ENCODE measurements around the gene TRABD2A.
A peak's percentile ranks its signal among the peaks of the same experiment; 100 is the strongest.
"Not testable (repeated sequence)": the region's sequence is repeated elsewhere in the genome, so short reads cannot be mapped to it uniquely, and the experiment has no call there.

The TRABD2A gene

DNA sequence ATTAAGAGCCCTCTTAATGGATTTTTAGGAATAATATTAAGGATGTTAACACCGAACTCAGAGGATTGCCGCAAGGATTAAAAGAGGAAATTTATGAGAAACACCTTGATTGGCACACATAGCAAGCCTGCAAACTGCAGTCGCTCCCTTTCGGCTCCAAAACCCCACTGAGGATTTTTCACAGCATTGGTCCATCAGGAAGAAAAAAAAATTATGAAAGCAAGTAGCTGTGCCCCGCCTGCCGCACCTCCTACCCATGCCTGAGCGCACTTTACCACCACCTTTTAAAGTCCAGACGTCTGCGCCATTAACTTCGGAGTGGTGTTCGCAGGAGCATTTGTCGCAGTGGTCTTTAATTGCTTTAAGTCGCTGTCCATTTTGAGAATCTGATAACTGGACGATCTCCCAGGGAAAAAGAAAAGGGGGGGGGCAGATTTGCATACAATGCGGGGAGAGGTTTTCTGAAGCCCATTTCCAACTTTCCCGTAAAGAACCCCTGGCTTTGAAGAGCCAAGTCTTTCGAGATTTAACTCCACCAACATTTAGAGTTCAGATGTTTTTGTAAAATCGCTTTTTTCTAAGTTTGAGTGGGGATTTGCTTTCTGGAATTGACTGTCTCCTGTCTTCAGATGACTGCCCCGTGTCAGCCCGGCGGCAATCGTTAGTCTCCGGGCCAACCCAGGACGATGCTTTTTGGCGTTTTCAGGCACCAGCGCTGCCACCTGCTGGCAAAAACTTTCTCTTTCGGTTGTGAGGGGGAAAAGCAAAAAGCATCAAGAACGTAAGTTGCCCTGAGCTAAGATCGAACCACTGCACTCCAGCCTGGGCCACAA is 913 bp upstream of the TRABD2A start:
- peak; percentile 70 to 87 (median 86) for DNase-seq (ENCODE audit: low read depth in 3 of 3)

DNA sequence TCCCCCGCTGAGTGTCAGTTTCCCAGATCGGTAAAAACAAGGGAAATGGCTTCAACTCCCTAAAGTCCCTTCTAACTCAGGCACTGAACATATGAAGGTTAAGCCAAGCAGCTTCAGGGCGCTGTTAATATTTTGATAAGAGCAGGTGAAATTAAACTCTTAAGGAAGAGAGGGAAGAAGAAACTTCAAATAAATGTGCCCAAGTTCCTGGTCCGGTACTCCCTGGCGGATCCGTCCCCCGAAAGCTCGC is 564 bp downstream of the TRABD2A start:
- DNase-seq (ENCODE audit: low read depth in 3 of 3): no peak

DNA sequence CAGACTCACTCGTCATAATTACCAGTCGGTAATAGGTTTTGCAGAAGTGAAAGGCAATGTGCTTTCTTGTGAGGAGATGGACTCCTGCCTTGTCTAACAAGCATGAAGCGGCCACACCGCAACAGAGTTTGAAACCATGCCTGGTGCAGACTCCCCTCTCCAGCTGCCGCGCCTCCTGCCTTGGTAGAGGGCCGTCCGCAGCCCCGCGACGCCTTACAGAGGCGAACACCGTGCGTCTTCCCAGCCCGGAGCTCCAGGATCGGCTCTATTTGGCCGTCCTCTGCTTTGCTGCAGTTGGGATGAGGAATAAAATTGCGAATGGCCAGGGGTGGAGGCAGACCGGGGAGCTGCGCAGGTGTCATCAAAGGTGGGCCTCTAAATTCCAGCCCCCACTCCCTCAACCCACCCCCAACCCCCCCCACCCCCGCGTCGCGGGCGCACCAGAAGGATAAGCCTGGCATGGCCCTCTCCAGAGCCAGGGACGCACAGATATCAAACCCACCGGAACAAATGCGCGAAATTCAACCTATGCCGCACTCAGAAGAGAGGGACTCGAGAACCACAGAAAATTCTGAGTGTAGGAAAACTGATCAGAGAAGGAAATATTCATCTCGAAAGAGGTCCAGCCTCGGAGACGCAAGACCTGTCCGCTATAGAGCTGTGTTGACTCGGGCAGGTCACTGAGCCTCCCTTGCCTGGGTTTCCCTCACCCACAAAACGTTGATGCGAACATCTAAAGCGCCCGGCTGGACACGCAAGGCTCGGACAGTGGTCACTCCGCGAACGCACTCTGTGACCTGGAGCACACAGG is 1.1 kb downstream of the TRABD2A start:
- peak in 1 of 3 experiments; percentile 45 for DNase-seq (ENCODE audit: low read depth in 3 of 3)

DNA sequence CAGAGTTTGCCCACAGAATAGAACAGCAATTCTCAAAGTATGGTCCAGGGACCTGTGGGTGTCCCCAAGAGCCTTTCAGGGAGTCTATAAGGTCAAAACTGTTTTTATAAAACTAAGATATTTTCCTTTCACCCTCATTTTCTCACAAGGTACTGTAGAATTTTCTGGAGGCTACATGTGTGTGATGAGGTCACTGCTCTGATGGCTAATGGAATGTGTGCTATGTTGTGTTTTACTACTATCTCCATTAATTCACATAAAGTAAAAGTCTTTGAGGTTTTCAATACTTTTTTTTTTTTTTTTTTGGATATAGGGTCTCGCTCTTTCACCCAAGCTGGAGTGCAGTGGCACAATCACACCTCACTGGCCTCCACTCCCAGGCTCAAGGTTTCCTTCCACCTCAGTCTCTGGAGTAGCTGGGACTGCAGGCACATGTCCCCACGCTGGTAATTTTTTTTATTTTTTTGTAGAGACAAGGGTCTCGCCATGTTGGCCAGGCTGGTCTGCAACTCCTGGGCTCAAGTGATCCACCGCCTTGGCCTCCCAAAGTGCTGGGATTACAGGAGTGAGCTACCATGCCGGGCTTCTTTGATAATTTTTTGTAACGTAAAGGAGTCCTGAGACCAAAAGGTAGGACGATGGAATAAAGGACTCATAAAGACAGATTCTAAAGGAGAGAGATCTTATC is 1.8 kb downstream of the TRABD2A start:
- no peak for DNase-seq (ENCODE audit: low read depth in 3 of 3)

DNA sequence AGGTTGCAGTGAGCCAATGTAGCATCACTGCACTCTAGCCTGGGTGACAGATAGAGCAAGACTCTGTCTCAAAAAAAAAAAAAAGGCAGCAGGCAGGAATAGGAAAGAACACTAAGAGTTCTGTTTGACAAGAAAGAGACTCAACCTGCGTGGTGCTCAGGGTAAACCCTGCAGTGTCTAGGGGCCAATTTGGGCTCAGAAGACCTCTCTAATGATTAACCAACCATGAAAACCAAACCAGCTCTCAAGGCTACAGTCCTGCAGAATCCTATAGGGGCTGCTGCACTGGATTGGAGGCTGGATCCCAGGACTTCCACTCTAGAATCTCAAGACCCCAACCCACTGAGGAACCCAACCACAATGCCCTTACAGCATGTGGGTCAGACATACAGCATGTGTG is 2.4 kb downstream of the TRABD2A start:
- no peak for DNase-seq (ENCODE audit: low read depth in 3 of 3)

DNA sequence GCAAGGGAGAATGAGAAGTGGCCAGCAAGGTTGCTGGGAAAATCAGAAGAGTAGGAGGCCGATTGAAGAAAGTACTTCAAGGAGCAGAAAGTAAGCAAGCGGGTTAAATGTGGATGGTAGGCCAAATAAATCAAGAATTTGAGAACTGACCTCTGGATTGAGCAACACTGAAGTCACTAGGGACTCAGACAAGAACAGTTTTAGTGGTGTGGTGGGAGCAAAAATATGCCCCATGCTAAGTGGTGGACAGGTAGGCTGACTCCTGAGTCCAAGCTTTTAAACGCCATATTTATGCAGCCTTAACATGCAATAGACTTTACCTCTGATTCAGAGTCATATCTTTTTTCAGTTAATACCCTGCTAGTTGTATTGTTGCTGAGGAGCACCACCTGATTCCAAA is 4.5 kb downstream of the TRABD2A start:
- no peak for DNase-seq (ENCODE audit: low read depth in 3 of 3)

DNA sequence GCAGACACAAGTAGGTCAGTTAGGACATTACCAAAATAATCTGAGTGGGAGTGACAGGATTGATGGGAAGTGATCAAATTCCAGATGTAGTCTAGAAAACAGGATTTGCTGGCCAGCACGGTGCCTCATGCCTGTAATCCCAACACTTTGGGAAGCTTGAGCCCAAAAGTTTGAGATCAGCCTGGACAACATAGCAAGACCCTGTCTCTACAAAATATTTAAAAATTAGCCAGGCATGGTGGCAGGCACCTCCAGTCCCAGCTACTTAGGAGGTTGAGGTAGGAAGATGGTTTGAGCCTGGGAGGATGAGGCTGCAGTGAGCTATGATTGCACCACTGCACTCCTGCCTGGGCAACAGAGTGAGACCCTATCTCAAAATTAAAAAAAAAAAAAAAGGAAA is 5.3 kb downstream of the TRABD2A start:
- not testable (repeated sequence) for DNase-seq (ENCODE audit: low read depth in 3 of 3)

DNA sequence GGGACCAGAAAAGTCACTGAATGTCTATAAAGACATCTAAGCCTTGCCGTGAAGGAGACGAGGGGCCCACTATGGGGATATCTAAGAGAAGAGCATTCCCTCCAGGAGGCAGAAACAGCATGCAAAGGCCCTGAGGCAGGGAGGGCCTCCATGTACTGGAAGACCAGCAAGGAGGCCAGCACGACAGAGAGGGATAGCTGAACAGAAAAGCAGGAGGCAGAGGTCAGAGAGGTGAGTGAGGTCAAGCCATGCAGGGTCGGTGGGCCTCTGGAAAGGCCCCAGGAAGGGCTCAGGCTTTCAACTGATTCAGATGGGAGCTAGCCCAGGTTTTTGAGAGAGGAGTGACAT is 5.7 kb downstream of the TRABD2A start:
- DNase-seq (ENCODE audit: low read depth in 3 of 3): no peak

DNA sequence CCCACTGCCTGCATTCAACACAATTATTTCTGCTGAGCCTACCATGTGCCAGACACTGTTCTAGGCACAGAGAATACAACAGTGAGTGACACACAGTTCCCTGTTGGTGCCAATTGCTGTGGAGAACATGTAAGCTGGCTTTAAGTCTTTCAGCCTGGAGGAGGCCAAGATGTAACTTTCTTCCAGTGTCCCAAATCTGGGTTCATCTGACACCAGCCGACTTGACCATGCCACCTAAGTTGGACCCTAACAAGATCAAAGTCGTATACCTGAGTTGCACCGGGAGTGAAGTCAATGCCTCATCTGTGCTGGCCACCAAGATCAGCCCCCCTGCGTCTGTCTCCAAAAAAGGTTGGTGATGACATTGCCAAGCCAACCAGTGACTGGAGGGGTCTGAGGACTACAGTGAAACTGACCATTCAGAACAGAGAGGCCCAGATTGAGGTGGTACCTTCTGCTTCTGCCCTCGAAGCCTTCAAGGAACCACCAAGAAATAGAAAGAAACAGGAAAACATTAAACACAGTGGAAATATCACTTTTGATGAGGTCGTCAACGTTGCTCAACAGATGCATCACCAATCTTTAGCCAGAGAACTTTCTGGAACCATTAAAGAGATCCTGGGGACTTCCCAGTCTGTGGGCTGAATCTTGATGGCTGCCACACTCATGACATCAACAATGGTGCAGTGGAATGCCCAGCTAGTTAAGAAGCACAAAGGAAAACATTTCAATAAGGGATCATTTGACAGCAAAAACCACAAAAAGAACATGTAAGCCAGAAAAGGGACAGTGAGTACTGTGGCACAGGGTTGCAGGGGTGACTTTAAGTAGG is 6.3 kb downstream of the TRABD2A start:
- no peak for DNase-seq (ENCODE audit: low read depth in 3 of 3)

DNA sequence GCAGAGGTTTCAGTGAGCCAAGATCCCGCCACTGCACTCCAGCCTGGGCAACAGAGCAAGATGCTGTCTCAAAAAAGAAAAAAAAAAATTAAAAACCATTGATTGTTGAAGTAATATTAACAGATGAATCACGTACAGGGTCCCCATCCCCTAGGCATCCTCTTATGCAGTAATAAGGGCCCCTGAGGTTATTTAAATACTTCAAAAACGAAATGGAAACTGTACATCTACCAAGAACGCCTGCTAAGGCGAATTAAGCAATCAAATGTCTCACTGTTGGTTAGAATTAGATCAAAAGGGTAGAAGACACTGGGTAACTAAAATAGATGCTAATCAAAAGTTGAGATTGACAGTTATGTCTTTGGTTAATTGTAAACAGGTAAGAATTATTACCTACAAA is 7.5 kb downstream of the TRABD2A start:
- DNase-seq (ENCODE audit: low read depth in 3 of 3): no peak

DNA sequence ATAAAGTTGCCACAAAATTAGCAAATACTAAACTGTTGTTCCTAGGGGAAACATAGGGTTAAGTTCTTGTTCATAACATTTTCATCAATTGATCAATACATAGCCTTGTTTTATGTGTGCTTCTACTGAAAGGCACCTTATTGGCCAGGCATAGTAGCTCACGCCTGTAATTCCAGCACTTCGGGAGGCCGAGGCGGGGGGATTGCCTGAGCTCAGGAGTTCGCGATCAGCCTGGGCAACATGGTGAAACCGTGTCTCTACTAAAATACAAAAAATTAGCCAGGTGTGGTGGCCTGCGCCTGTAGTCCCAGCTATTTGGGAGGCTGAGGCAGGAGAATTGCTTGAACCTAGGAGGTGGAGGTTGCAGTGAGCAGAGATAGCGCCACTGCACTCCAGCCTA is 8.2 kb downstream of the TRABD2A start:
- DNase-seq (ENCODE audit: low read depth in 3 of 3): not testable (repeated sequence)

DNA sequence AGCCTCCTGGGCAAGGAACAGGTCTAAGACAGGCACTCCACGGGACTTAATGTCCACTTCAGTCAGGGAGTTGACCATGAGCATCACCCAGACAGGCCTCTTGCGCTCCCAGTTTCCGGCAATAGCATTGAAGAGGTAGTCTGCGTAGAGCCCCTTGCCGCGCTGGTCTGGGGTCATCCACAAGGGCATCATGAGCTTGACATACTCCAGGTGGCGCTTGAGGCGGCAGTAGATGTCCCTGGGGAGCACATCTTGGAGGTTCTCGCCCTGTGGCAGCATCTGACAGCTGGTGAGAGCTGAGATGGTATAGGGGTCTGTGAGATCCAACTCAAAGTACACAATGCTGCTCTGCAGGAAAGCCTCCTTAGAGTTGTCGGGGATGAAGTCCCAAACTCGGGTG is 10.6 kb downstream of the TRABD2A start:
- no peak for DNase-seq (ENCODE audit: low read depth in 3 of 3)

DNA sequence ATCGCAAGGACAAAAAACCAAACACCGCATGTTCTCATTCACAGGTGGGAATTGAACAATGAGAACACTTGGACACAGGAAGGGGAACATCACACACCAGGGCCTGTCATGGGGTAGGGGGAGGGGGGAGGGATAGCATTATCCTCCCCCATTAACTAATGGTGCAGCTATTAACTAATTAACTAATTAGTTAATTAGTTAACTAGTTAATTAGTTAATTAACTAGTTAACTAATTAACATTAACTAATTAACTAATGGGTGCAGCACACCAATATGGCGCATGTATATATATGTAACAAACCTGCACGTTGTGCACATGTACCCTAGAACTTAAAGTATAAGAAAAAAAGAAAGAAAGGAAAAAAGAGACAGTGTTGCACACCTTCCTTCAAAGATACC is 12.6 kb downstream of the TRABD2A start:
- not testable (repeated sequence) for DNase-seq (ENCODE audit: low read depth in 3 of 3)

DNA sequence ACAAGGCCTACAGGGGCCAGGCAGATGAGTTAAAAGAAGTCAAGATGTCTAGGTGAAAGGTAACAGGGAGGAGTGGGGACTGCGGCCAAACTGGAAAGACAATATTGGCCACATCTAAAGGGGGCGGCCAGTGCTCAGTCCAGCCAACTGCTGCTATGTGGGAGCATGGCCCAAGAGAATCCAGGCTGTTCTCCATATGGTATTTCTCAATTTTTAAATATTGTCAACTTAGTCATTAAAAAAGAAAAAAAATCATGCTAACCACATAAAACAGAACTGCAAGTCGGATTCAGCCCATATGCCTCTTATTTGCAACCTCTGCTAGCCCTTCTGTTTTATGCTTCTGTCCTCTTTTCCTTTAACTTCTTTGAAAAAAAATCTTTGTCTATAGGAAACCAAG is 14.8 kb downstream of the TRABD2A start:
- DNase-seq (ENCODE audit: low read depth in 3 of 3): no peak

DNA sequence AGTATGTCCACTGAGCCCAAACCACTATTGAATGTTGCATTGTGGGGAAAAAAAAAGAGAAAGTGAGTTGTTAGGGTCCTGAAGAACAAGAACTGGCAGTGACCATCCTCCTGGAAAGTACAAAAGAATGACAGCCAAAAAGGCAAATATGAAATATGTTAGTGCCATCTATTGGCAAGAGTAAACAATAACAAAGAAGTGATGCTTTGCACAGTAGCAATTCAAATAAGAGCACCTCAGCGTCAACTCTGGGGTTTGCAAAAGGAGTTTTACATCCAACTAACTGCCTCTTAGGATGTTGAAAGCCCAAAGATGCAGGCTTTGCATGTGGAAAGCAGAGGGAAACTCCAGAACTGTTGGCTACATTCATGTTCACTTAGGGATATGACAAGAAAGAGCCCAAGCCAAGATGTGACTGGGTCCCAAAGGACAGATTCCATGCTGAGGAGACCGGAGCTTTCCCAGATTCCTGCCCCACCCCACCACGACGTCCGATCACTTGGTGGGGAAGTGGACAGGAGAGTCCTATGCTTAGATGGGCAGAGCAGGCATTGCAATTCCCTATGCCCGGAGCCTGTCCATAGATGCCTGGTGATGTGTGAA is 15.6 kb downstream of the TRABD2A start:
- no peak for DNase-seq (ENCODE audit: low read depth in 3 of 3)

DNA sequence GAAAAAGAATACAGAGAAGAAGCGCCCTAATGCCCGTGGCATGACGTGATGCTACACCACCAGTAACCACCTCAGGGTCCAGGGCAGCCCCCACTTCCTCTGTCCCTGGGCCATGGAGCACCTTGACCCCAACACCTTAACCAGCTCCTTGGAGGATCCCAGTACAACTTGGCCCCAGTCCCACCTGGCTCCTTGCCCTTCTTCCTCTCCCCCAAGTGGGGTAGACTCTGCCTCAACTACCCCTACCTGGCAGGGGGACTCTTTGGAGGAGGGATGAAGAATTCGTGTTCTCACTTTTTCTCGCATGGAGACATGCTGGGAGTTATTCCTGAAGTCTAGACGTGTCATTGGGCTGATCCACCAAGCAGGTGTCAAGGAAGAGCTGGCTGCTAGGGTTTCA is 18.9 kb downstream of the TRABD2A start:
- no peak for DNase-seq (ENCODE audit: low read depth in 3 of 3)

DNA sequence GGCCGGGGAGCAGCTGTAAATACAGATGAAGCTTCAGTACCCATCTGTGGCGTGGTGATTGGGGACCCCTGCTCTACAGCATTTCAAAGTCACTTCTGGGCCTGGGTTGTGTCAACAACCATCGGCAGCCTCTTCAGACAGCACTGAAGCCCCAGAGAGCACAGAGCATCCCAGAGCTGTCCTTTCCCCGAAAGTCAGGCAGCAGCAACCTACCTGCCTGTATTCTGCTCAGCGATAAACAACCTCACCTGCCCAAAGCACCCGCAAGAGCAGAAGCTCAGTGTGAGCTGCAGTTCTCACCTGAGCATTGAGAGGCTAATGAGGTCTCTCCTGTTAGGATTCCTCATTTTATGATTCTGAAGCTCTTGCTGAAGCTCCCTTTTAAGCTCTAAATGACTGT is 19.3 kb downstream of the TRABD2A start:
- DNase-seq (ENCODE audit: low read depth in 3 of 3): no peak

DNA sequence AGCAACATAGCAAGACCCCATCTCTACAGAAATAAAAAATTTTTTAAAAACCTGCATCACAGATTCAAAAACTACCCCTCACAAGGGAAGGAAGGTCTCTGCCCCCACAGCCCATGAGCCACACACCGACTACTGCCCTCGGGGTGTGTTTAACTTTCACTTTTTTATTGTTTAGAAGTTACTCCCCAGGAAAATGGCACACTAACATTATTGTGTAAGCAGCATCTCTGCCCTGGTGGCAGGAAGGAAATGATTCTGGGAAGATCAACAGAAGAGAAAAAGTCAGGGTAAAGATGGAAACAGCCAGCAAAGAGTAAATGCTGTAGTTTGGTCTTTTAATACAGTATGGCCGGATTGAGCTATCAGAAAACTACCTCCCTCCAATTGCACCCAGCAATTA is 21.9 kb downstream of the TRABD2A start:
- no peak for DNase-seq (ENCODE audit: low read depth in 3 of 3)

DNA sequence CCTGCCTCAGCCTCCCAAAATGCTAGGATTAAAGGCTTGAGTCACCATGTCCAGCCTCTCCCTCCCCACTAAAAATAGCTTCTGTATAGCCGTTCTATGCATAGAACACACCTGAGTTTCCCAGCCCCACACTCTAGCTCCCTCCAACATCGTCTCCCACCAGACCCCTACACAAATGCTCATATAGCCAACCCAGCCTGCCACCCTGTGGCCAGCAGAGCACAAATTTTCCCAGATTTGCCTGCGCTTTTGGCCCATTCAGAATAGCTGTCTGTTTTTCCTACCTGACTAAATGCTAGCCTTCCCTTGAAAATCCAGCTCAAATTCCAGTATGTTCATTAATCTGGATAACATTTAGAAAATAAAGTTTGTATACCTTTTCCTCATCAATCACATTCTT is 22.8 kb downstream of the TRABD2A start:
- DNase-seq (ENCODE audit: low read depth in 3 of 3): no peak

DNA sequence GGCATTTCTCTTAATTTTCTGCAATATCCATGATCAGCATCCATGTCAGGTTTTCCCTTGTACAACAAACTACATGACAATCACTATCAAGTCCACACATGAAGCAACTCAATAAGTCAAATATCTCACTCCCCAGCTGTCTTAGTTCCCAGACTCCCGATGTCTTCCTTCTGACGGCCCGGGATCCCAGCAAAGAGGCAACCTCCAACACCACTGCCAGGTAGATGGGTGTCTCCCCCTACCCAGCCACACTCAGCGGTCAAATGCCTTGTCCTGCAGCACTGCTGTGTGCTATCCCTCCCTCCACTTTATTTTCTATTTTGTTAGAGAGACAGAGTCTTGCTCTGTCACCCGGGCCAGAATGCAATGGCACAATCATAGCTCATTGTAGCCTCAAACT is 23.3 kb downstream of the TRABD2A start:
- no peak for DNase-seq (ENCODE audit: low read depth in 3 of 3)

DNA sequence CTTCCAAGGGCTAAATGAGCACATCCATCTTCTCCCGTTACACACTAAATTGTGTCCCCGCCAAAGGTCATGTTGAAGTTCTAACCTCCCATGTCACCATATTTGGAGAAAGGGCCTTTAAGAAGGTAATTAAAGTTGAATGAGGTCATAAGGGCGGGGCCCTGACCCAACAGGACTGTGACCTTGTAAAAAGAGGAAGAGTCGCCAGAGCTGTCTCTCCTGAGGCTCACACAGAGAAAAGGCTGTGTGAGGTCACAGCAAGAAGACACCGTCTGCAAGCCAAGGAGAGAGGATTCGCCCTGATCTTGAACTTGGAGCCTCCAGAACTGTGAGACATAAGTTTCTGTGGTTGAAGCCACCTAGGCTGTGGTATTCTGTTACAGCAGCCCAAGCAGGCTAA is 24.1 kb downstream of the TRABD2A start:
- no peak for DNase-seq (ENCODE audit: low read depth in 3 of 3)

DNA sequence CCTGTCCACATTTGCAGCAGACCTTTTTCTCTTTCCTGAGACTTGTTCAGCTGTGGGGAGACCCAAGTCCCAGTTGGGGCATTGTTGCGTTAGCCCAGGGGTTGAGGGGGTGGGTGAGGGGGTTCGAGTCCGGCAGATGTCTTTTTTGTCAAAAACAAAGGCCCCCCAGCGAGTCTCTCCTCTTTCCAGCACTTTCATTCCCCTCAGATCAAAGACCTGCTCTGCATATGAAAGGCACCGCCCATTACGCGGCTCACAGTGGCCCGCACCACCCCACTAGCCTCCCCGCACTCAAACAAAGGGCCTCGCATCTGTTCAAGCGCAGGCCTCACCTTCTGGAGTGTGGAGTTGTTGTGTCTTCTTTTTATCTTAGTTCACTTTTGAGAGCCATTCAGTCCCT is 25.2 kb downstream of the TRABD2A start:
- no peak for DNase-seq (ENCODE audit: low read depth in 3 of 3)

All from stimulated activated CD4-positive, alpha-beta T cell treated with anti-CD3 and anti-CD28 coated beads, TNF-alpha, amount 100 ng/mL, for 24 hours (primary cell).